Measurements from ENCODE around the gene PRSS12.

GRCh38 chr4:118282692-118283091, 70.1 kb downstream of the PRSS12 start:
- no peak for TF ChIP-seq CTCF (IDR thresholded peaks at IDR 0.05)
- TF ChIP-seq TCF7L2 (IDR thresholded peaks at IDR 0.05; ENCODE audit: low read depth, low read length), result no peak
